Vagina (tissue), 2 donors: ENCODE measurements around the gene RYR1.

ENCODE experiments used
- CTCF ChIP-seq, 3 experiments: fragments of 450-650 bp in 2 of 3; fragments of 200-600 bp in 1 of 3; sonication (generic) in 1 of 3; IDR thresholded peaks; one replicate each; pipeline ENCODE4 v1.5.1; 2017 to 2019; ENCODE audit warnings: antibody characterized with exemption in 3 of 3, mild to moderate bottlenecking in 2 of 3, moderate library complexity in 2 of 3
- POLR2A ChIP-seq, 2 donors: fragments of 450-650 bp; IDR thresholded peaks; one replicate each; pipeline ENCODE4 v1.6.1; 2017; ENCODE audit warnings: antibody characterized with exemption in 2 of 2, mild to moderate bottlenecking in 2 of 2, moderate library complexity in 2 of 2
- POLR2AphosphoS5 ChIP-seq, 2 donors: sonication (generic); formaldehyde crosslinking; IDR thresholded peaks; one replicate each; pipeline ENCODE4 v1.9.0; 2017; ENCODE audit warnings: antibody characterized with exemption in 2 of 2, mild to moderate bottlenecking in 2 of 2, low read depth in 1 of 2; ENCODE audit not compliant: insufficient read depth in 1 of 2

GRCh38 chr19:38424272-38424671 is 9.2 kb upstream of the RYR1 start:
- TF ChIP-seq CTCF (IDR thresholded peaks at IDR 0.05) = no peak
- TF ChIP-seq POLR2A (IDR thresholded peaks at IDR 0.05) = no peak
- TF ChIP-seq POLR2AphosphoS5 (IDR thresholded peaks at IDR 0.05; ENCODE audit: insufficient read depth in 1 of 2, low read depth in 1 of 2) = no peak
